Caco-2 (cell line): ENCODE measurements around the gene ALOX12. TPM values are rescaled to one million over a fixed set of nuclear protein-coding genes. Genes with fewer than 3 reads are reported as not detected.
"Not testable (repeated sequence)": the region's sequence is repeated elsewhere in the genome, so short reads cannot be mapped to it uniquely, and the experiment has no call there.

Source experiments
- BruUV-seq: library from RNA; stranded (reverse); fragments of 400-500 nt; replicated peaks from 2 replicates; lab custom pipeline; 2021; lab: Mats Ljungman, UMichigan
- CTCF ChIA-PET: fragments of 300-600 bp; sonication (Branson Sonifier 250); formaldehyde crosslinking; loops from one replicate; lab custom pipeline; 2022; ENCODE audit warnings: antibody characterized with exemption; lab: Charles Lee
- POLR2A ChIA-PET: fragments of 300-600 bp; sonication (Branson Sonifier 250); formaldehyde crosslinking; loops from one replicate; lab custom pipeline; 2022; ENCODE audit warnings: antibody characterized with exemption; lab: Charles Lee
- DNase-seq, 2 experiments: peaks; one replicate each; pipeline versions ENCODE4 v3.0.0 to v3.0.0-alpha.2; 2020 to 2022
- H3K27me3 ChIP-seq: replicated peaks from 2 replicates; pipeline ENCODE4 v1.6.0; 2011; ENCODE audit warnings: low read length; ENCODE audit not compliant: control insufficient read depth, insufficient read depth
- H3K36me3 ChIP-seq: 2 replicates; pipeline ENCODE4 v1.5.1; 2011; ENCODE audit warnings: low read length; ENCODE audit not compliant: control insufficient read depth, insufficient read depth
- H3K4me1 ChIP-seq: fragments of 250-450 bp; sonication (Bioruptor Pico); 2 replicates; pipeline ENCODE4 v1.5.1; 2020; ENCODE audit warnings: mild to moderate bottlenecking
- H3K4me3 ChIP-seq: 2 replicates; pipeline ENCODE4 v1.5.1; 2011; ENCODE audit warnings: low read depth, mild to moderate bottlenecking, control low read depth, low read length
- H3K9me3 ChIP-seq: fragments of 250-450 bp; sonication (Bioruptor Pico); 2 replicates; pipeline ENCODE4 v1.5.1; 2020; ENCODE audit warnings: mild to moderate bottlenecking, moderate library complexity
- H3K27ac Mint-ChIP-seq: one replicate; pipeline ENCODE4 v1.8.0; 2022; ENCODE audit warnings: mixed read lengths; ENCODE audit not compliant: unreplicated experiment
- H3K27me3 Mint-ChIP-seq: one replicate; pipeline ENCODE4 v1.8.0; 2022; ENCODE audit warnings: mixed read lengths; ENCODE audit not compliant: insufficient read depth, unreplicated experiment
- H3K36me3 Mint-ChIP-seq: one replicate; pipeline ENCODE4 v1.8.0; 2022; ENCODE audit warnings: mild to moderate bottlenecking, mixed read lengths; ENCODE audit not compliant: insufficient read depth, unreplicated experiment
- H3K4me1 Mint-ChIP-seq: one replicate; pipeline ENCODE4 v1.8.0; 2022; ENCODE audit warnings: low read depth, mixed read lengths; ENCODE audit not compliant: unreplicated experiment
- H3K4me3 Mint-ChIP-seq: one replicate; pipeline ENCODE4 v1.8.0; 2022; ENCODE audit warnings: mild to moderate bottlenecking, moderate library complexity, mixed read lengths; ENCODE audit not compliant: unreplicated experiment
- H3K9me3 Mint-ChIP-seq: one replicate; pipeline ENCODE4 v1.8.0; 2022; ENCODE audit warnings: mixed read lengths; ENCODE audit not compliant: unreplicated experiment
- intact Hi-C: fragments of 100-400 bp; cut with micrococcal nuclease; formaldehyde crosslinking; loops from one replicate; pipeline ENCODE4 v1.10.0; 2022; ENCODE audit not compliant: unreplicated experiment
- total RNA-seq: library from RNA; stranded (reverse); gene quantifications from 2 replicates; pipeline ENCODE4 v1.2.3, GENCODE V29; 2022
- TF ChIP-seq, protein P1 (sequence below), 2 experiments: fragments of 200-600 bp in 1 of 2; IDR thresholded peaks; 1 replicate in 1 of 2; 2 replicates in 1 of 2; pipeline versions ENCODE4 v1.5.1 to v1.8.0; 2011 to 2022; ENCODE audit warnings: antibody characterized with exemption in 1 of 2, control low read depth in 1 of 2, inconsistent platforms in 1 of 2, low read depth in 1 of 2, low read length in 1 of 2, mild to moderate bottlenecking in 1 of 2, moderate library complexity in 1 of 2; ENCODE audit not compliant: insufficient read depth in 1 of 2, severe bottlenecking in 1 of 2, unreplicated experiment in 1 of 2

ALOX12 gene
- total RNA-seq, 1 experiment from 2014 or later: not detected

DNA sequence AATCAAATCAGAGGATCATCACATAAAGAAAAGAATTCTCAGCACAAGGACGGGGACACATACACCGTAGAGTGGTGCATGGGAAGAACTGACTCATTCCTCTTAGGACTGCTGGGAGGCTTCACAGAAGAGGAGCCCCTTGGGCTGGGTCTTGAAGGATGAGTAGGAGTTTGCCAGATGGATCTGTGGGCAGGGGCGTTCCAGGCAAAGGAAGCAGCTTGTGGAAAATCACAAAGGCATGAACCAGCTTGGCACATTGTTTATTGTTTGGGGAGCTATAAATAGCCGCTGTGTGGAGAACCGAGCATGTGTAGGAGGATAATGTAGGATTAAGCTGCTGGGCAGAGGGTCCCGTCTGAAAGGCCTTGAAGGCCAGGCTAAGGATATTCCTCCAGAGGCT lies 53.1 kb downstream of the ALOX12 start:
- no peaks in the 10 kb centered on the region for H3K27me3 Mint-ChIP-seq
- H3K36me3 Mint-ChIP-seq: peaks cover 14% of the 10 kb centered on the region
- H3K9me3 Mint-ChIP-seq: no peaks in the 10 kb centered on the region
- Histone ChIP-seq H3K27me3 (no peaks in the 10 kb centered on the region), H3K4me1 (peaks cover 14% of the 10 kb centered on the region; the same call in 1 of the 2 replicates), H3K36me3 (no peaks in the 10 kb centered on the region), H3K9me3 (no peaks in the 10 kb centered on the region), H3K4me3 (no peak overlapping the region)
- CTCF ChIA-PET: no interaction called here
- TF ChIP-seq, protein P1, sequence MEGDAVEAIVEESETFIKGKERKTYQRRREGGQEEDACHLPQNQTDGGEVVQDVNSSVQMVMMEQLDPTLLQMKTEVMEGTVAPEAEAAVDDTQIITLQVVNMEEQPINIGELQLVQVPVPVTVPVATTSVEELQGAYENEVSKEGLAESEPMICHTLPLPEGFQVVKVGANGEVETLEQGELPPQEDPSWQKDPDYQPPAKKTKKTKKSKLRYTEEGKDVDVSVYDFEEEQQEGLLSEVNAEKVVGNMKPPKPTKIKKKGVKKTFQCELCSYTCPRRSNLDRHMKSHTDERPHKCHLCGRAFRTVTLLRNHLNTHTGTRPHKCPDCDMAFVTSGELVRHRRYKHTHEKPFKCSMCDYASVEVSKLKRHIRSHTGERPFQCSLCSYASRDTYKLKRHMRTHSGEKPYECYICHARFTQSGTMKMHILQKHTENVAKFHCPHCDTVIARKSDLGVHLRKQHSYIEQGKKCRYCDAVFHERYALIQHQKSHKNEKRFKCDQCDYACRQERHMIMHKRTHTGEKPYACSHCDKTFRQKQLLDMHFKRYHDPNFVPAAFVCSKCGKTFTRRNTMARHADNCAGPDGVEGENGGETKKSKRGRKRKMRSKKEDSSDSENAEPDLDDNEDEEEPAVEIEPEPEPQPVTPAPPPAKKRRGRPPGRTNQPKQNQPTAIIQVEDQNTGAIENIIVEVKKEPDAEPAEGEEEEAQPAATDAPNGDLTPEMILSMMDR (IDR thresholded peaks at IDR 0.05; ENCODE audit: insufficient read depth in 1 of 2, low read depth in 1 of 2, low read length in 1 of 2, severe bottlenecking in 1 of 2, unreplicated experiment in 1 of 2): no peak
- no peak overlapping the region for H3K27ac Mint-ChIP-seq
- no peak for DNase-seq
- BruUV-seq: no TSS peak
- no peak overlapping the region for H3K4me3 Mint-ChIP-seq
- intact Hi-C loops: no loop called here
- POLR2A ChIA-PET: no interaction called here
- peaks cover 11% of the 10 kb centered on the region for H3K4me1 Mint-ChIP-seq

DNA sequence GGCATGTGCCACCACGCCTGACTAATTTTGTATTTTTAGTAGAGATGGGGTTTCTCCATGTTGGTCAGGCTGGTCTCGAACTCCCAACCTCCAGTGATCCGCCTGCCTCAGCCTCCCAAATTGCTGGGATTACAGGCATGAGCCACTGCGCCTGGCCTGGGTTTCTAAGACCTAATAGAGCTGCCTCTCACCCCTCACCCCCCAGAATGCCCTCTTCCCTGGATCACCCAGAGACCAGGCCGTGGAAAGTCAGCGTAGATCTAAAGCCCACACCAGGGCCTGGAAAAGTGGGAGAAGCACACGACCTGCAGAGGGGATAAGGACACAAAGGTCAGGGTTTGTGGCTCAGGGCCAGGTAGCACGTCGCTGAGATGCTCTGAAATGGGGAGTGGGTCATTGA lies 54.7 kb downstream of the ALOX12 start:
- CTCF ChIA-PET, H3K9me3 Mint-ChIP-seq: not testable (repeated sequence)

DNA sequence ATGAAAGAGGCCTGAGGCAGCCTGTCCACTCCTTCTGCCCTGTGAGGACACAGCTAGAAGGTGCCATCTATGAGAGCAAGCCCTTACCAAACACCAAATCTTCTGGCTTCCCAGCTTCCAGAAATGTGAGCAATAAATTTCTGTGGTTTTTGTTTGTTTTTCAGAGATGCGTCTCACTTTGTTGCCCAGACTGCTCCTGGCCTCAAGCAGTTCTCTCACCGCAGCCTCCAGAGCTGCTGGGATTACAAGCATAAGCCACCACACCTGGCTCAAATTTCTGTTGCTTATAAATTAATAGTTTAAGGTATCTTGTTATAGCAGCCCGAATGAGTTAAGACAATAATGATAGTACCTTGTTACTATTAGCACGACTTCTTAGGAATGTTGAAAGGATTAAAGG lies 60.5 kb downstream of the ALOX12 start:
- DNase-seq: no peak
- Mint-ChIP-seq H3K27me3 (no peaks in the 10 kb centered on the region), H3K4me3 (no peak overlapping the region), H3K4me1 (peaks cover 7% of the 10 kb centered on the region), H3K27ac (no peak overlapping the region), H3K36me3 (no peaks in the 10 kb centered on the region), H3K9me3 (no peaks in the 10 kb centered on the region)
- H3K4me1 ChIP-seq: 0 out of 2 replicates have a peak, but pooled peaks cover 6% of the 10 kb centered on the region
- no peaks in the 10 kb centered on the region for H3K36me3 ChIP-seq
- H3K4me3 ChIP-seq: no peak overlapping the region
- BruUV-seq: no TSS peak
- CTCF ChIA-PET: interaction anchor here (0.6 kb wide), 2 partner anchors 83 to 158 kb away, joined by 3 to 4 read pairs; no protein-coding TSS in a partner anchor
- no peaks in the 10 kb centered on the region for H3K9me3 ChIP-seq
- H3K27me3 ChIP-seq: no peaks in the 10 kb centered on the region
- intact Hi-C loops: no loop called here
- POLR2A ChIA-PET: no interaction called here
- TF ChIP-seq, protein P1 (IDR thresholded peaks at IDR 0.05; ENCODE audit: insufficient read depth in 1 of 2, low read depth in 1 of 2, low read length in 1 of 2, severe bottlenecking in 1 of 2, unreplicated experiment in 1 of 2): no peak

More for the DNA sequence above, 54.7 kb downstream of the ALOX12 start:
- H3K27me3 Mint-ChIP-seq, H3K27ac Mint-ChIP-seq, H3K9me3 ChIP-seq, BruUV-seq, H3K36me3 ChIP-seq, H3K27me3 ChIP-seq, DNase-seq, H3K4me3 ChIP-seq, intact Hi-C loops, H3K4me3 Mint-ChIP-seq, POLR2A ChIA-PET: not testable (repeated sequence)
- Mint-ChIP-seq H3K36me3 (peaks cover 14% of the 10 kb centered on the region), H3K4me1 (peaks cover 14% of the 10 kb centered on the region)
- peaks cover 11% of the 10 kb centered on the region; the same call in 1 of the 2 replicates for H3K4me1 ChIP-seq
